ENCODE data around the gene CYP20A1. TPM values are rescaled to one million over a fixed set of nuclear protein-coding genes. Genes with fewer than 3 reads are reported as not detected.

The CYP20A1 gene
- total RNA-seq, 1 experiment from 2014 or later: 21.9 TPM

DNA sequence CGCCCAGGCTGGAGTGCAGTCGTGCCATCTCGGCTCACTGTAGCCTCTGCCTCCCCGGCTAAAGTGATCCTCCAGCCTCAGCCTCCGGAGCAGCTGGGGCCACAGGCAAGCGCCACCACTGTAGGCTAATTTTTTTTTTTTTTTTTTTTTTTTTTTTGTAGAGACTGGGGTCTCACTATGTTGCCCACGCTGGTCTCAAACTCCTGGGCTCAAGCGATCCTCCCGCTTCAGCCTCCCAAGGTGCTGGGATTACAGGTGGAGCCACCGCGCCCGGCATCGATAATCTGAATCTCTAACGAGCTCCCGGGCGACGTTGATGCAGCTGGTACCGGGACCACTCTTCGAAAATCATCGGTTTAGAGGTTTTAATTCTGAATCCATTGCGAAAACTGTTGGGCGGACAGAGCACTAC is 520 bp upstream of the CYP20A1 start:
- Histone ChIP-seq H2BK20ac (ENCODE audit: low read depth, low read length, poor library complexity, severe bottlenecking) (no peak overlapping the region), H4K8ac (replicated peaks; ENCODE audit: insufficient read length, low read depth, low read length) (no peak overlapping the region), H2AFZ (ENCODE audit: low read length) (peak overlapping the region; percentile 68), H3K4me2 (ENCODE audit: insufficient read depth, insufficient read length, low read length) (peak overlapping the region; percentile 91), H3K9me3 (ENCODE audit: control insufficient read depth, low read depth, low read length) (no peaks in the 10 kb centered on the region), H3K56ac (ENCODE audit: insufficient read length, low read depth, low read length) (no peak overlapping the region), H3K4me1 (ENCODE audit: insufficient read depth, low read length) (no peaks in the 10 kb centered on the region), H4K5ac (ENCODE audit: insufficient read length, low read depth, low read length) (no peak overlapping the region), H3K79me1 (ENCODE audit: insufficient read depth, low read depth, low read length, poor library complexity, severe bottlenecking) (no peaks in the 10 kb centered on the region), H3K18ac (ENCODE audit: insufficient read length, low read depth, low read length) (no peak overlapping the region), H3K14ac (ENCODE audit: insufficient read depth, low read length) (no peak overlapping the region), H3K79me2 (ENCODE audit: insufficient read depth, low read length) (peaks cover 4% of the 10 kb centered on the region; the same call in 1 of the 2 replicates), H2BK15ac (ENCODE audit: low read depth, low read length) (no peak overlapping the region), H4K91ac (ENCODE audit: insufficient read length, low read depth, low read length) (no peak overlapping the region), H3T11ph (ENCODE audit: low read length) (no peak overlapping the region), H2BK120ac (ENCODE audit: low read depth, low read length, poor library complexity, severe bottlenecking) (no peak overlapping the region), H2BK5ac (ENCODE audit: insufficient read length, low read length) (no peak overlapping the region), H3K4ac (ENCODE audit: low read depth, low read length) (no peak overlapping the region; the same call in 1 of the 2 replicates), H3K27ac (ENCODE audit: insufficient read length, low read depth, low read length) (no peak overlapping the region), H3K27me3 (ENCODE audit: insufficient read depth, low read length) (no peaks in the 10 kb centered on the region), H3K23me2 (ENCODE audit: insufficient read length, low read depth, low read length, poor library complexity, severe bottlenecking) (peaks cover 10% of the 10 kb centered on the region), H4K20me1 (ENCODE audit: control insufficient read depth, insufficient read depth, insufficient read length) (no peaks in the 10 kb centered on the region), H2AK5ac (ENCODE audit: insufficient read length, low read length) (no peak overlapping the region), H2BK12ac (ENCODE audit: insufficient read length, low read depth, low read length) (no peak overlapping the region), H3K9ac (ENCODE audit: extremely low read depth, insufficient read length, low read length) (peak overlapping the region; percentile 78), H3K23ac (ENCODE audit: insufficient read length, low read depth, low read length) (no peak overlapping the region)
- H3K36me3 Mint-ChIP-seq (ENCODE audit: insufficient read depth in 1 of 3, low read depth in 3 of 3): peaks cover 9 to 25% (median 20%) of the 10 kb centered on the region in 3 experiments
- peaks cover 10% of the 10 kb centered on the region in 2 experiments for H3K4me1 Mint-ChIP-seq
- WGBS (ENCODE audit: extremely low coverage, insufficient read length, low lambda C conversion rate): no CpG with 5 or more reads among the region's 22 CpGs
- TF ChIP-seq, protein P1, sequence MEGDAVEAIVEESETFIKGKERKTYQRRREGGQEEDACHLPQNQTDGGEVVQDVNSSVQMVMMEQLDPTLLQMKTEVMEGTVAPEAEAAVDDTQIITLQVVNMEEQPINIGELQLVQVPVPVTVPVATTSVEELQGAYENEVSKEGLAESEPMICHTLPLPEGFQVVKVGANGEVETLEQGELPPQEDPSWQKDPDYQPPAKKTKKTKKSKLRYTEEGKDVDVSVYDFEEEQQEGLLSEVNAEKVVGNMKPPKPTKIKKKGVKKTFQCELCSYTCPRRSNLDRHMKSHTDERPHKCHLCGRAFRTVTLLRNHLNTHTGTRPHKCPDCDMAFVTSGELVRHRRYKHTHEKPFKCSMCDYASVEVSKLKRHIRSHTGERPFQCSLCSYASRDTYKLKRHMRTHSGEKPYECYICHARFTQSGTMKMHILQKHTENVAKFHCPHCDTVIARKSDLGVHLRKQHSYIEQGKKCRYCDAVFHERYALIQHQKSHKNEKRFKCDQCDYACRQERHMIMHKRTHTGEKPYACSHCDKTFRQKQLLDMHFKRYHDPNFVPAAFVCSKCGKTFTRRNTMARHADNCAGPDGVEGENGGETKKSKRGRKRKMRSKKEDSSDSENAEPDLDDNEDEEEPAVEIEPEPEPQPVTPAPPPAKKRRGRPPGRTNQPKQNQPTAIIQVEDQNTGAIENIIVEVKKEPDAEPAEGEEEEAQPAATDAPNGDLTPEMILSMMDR (conservative IDR thresholded peaks at IDR 0.05): no peak
- peak overlapping the region; percentile 84 to 92 (median 89); a peak in 3 of 7 replicates for H3K27ac Mint-ChIP-seq
- no peaks in the 10 kb centered on the region for H3K27me3 Mint-ChIP-seq (ENCODE audit: low read depth)
- H3K9me3 Mint-ChIP-seq: no peaks in the 10 kb centered on the region; a peak in 1 of 5 replicates
- peak overlapping the region; percentile 91 to 97 for H3K4me3 Mint-ChIP-seq
- no peak for DNase-seq
